C4-2B (cell line): ENCODE results near the gene MAP3K7CL.

Experiments
- H3K27ac ChIP-seq: fragments of 450-650 bp; 2 replicates; pipeline ENCODE4 v1.5.1; 2017
- CTCF ChIP-seq: fragments of 450-650 bp; conservative IDR thresholded peaks from 2 replicates; pipeline ENCODE4 v1.5.1; 2017; ENCODE audit warnings: mild to moderate bottlenecking
- ZFX ChIP-seq: fragments of 450-650 bp; IDR thresholded peaks from 2 replicates; pipeline ENCODE4 v1.6.1; 2017

Gene MAP3K7CL

GRCh38 chr21:29114765-29115500 is 15.5 kb upstream of the MAP3K7CL start:
- TF ChIP-seq ZFX, result no peak
- no peak for TF ChIP-seq CTCF
- H3K27ac ChIP-seq, result no peak overlapping the region

GRCh38 chr21:29115899-29116298 is 14.5 kb upstream of the MAP3K7CL start:
- TF ChIP-seq ZFX, result no peak
- TF ChIP-seq CTCF, result no peak
- H3K27ac ChIP-seq, result no peak overlapping the region

GRCh38 chr21:29117372-29117955 is 13.0 kb upstream of the MAP3K7CL start:
- no peak overlapping the region for H3K27ac ChIP-seq
- TF ChIP-seq ZFX (no peak), CTCF (no peak)

DNA sequence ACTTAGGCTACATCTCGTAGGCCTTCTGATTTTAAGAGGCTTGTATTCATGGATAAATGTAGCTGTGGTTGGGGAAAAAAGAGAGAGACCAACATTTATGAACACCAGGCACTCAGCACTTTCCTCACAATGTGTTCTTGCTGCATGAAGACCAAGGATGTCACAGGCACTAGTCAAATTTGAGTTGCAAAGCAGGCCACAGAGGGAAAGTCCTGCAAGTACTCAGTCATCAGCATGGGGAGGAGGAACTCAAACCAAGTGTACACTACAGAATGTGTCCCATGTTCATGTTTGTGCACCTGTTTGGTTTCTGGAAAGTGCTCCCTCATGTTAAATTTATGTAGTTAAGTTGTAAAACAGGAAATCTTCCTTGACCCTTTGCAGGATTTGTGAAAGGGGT is 8.7 kb upstream of the MAP3K7CL start:
- H3K27ac ChIP-seq, result no peak overlapping the region

GRCh38 chr21:29124645-29125044 is 5.8 kb upstream of the MAP3K7CL start:
- H3K27ac ChIP-seq, result no peak overlapping the region
- TF ChIP-seq CTCF (no peak), ZFX (no peak)

More for the DNA sequence above, 8.7 kb upstream of the MAP3K7CL start:
- TF ChIP-seq CTCF (no peak), ZFX (no peak)

DNA sequence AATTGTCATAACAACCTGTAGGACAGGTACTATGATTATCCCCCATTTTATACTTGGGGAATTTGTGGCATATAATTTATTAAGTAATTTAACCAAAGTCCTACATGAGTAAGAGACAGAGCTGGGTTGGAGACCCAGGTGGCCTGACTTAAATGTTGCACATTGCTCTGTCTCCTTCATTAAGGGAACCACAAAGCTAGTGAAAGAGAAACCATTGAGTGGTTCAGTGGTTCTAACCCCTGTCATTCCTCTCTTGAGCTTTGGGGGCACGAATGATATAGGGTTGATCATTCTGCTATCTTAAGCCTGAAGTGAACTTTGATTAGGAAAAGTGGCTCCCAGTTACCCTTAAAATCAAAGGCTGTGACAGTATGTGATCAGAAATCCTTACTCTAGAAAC is 5.3 kb upstream of the MAP3K7CL start:
- no peak for TF ChIP-seq ZFX
- no peak for TF ChIP-seq CTCF
- H3K27ac ChIP-seq, result no peak overlapping the region

GRCh38 chr21:29125979-29126378 is 4.5 kb upstream of the MAP3K7CL start:
- TF ChIP-seq ZFX, result no peak
- no peak for TF ChIP-seq CTCF

More at GRCh38 chr21:29125979-29126378, 4.5 kb upstream of the MAP3K7CL start:
- H3K27ac ChIP-seq, result no peak overlapping the region
